ENCODE data around the gene FBXW4.

- TF ChIP-seq POLR2A (IDR thresholded peaks at IDR 0.05) = no peak
- TF ChIP-seq EP300 (IDR thresholded peaks at IDR 0.05) = no peak
- TF ChIP-seq, protein P1, sequence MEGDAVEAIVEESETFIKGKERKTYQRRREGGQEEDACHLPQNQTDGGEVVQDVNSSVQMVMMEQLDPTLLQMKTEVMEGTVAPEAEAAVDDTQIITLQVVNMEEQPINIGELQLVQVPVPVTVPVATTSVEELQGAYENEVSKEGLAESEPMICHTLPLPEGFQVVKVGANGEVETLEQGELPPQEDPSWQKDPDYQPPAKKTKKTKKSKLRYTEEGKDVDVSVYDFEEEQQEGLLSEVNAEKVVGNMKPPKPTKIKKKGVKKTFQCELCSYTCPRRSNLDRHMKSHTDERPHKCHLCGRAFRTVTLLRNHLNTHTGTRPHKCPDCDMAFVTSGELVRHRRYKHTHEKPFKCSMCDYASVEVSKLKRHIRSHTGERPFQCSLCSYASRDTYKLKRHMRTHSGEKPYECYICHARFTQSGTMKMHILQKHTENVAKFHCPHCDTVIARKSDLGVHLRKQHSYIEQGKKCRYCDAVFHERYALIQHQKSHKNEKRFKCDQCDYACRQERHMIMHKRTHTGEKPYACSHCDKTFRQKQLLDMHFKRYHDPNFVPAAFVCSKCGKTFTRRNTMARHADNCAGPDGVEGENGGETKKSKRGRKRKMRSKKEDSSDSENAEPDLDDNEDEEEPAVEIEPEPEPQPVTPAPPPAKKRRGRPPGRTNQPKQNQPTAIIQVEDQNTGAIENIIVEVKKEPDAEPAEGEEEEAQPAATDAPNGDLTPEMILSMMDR (IDR thresholded peaks at IDR 0.05) = no peak
Observed at GRCh38 chr10:101718690-101719275, 23.8 kb upstream of the FBXW4 start.
